ENCODE data around the gene NR5A1.

The NR5A1 gene

DNA sequence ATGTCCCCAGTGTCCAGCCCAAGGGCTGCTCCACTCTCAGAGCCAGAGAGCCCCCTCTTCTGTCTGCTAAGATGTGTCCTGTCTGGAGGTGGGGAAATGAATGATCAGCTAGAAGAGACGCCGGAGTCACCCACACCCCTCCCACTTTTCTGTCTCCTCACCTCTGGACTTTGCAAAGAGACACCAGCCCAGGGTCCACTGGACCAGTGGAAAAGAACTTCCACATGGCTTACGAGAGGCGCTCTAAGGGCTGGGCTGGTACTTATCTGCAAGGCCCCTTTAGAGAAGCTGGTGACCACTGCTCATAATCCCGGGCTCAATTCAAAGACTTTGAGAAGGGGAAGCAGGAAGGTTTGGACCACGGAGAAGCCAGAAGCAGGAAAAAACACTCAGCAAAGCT is 9.2 kb downstream of the NR5A1 start:
- DNase-seq = no peak

DNA sequence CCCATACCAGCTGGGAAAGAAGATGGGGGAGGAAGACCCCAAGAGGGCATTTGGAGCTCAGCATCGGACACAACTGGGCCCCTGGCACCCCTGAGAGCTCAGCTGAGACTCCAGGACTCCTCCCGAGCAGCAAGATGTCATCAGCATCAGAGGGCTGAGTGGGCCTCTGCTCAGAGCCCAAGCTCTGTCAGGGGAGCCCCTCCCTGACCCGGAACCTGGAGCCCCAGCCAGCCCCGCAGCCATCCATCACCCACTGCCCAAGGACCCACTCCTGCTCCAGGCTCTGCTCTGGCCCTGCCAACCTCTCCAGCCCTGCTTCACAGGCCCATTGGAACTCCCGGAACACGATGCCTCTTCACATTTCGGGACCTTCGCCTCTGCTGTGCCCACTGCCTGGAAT is 9.8 kb downstream of the NR5A1 start:
- no peak for DNase-seq

GRCh38 chr9:124496463-124496862 is 10.7 kb downstream of the NR5A1 start:
- DNase-seq = no peak

GRCh38 chr9:124496075-124496449 is 11.1 kb downstream of the NR5A1 start:
- no peak for DNase-seq

- DNase-seq = no peak
These were observed 11.8 kb downstream of the NR5A1 start for GRCh38 chr9:124495126-124496074.

DNA sequence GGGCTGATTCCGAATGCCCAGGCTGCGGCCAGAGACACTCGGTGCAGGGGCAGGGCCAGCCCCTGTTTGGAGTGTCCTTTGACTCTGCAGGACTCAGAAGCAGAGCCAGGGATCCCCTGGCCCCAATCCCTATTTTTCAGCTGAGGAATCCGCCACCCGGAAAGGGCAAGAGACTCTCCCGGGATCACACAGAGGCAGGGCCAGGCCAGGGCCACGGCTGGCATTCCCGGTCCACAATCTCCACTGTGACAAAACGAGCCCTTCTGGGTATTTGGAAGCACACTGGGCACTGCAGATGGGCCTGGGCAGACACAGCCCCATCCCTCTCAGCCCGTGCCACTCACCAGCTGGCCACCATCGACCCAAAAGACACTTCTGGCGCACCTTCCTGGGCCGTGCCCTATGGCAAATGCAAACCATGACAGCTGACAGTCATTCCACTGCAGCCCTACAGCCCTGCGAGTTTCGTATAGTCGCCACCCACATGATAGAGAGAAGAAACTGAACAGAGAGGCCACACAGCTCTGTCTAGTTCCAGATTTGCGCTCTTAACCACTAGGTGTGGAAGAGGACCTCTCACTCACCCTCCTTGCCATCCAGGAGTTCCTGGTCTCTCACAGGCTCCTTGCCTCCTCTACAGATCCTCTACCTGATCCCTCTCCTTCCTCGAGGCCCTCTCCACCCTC is 13.3 kb downstream of the NR5A1 start:
- DNase-seq = no peak

GRCh38 chr9:124493218-124493617 is 14.0 kb downstream of the NR5A1 start:
- DNase-seq = no peak

GRCh38 chr9:124492818-124493217 is 14.4 kb downstream of the NR5A1 start:
- DNase-seq = no peak

DNA sequence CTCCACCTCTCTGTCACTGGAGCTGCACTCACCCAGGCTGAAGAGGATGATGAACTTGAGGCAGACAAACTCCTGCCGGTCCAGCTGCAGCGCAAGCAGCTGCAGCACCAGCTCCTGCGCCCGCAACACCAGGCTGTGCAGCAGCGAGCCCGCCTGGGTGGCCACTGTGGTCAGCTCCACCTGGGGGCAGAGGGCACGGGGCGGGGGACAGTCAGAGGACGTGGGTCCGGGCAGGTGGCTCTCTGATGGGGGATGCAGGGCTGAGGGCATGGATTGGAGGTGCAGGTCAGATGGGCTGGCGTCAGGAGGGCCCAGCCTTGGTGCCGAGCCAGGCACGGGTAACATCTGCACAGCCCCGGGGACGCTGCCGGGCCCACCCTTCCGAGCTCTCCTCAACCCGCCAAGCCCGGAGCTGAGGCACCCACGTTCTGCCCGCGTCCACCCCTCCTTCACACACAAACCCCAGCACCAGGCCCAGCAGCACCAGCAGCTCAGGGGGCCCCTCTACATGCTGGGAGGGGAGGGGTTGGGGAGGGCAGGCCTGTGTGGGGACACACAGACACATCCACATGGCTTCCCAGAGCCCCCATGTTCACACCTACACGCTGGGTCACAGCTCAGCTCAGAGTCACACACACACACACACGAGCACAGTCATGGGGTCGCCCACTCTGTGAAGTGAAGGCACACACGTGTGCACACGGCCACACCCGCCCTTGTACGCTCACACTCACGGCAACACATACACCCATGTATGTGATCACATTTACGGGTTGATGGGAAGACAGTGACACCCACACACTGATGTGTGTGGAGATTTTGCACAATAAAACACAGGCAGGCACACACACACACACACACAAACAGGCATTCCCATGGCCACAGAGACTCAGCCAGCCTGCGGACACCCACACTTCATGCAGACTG is 15.9 kb downstream of the NR5A1 start:
- no peak for DNase-seq

DNA sequence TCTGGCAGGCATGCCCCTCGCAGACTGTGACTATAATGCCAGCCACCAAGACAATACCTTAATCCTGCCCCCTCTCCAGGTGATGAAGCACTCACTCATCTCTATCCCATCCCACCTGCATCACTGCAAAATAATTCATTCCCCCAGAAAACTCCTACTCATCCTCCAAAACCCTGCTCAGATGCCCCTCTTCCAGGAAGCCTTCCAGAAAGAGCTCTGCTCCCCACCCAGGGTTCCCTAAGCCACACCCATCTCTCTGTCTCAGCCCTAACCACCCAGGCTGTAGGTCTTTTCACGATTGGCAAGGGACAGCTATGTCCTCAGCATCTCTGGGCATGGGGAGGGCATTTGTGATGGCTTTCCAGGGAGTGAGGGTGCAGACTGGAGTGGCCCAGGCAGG is 17.2 kb downstream of the NR5A1 start:
- DNase-seq = no peak

GRCh38 chr9:124489222-124489621 is 18.0 kb downstream of the NR5A1 start:
- no peak for DNase-seq

DNA sequence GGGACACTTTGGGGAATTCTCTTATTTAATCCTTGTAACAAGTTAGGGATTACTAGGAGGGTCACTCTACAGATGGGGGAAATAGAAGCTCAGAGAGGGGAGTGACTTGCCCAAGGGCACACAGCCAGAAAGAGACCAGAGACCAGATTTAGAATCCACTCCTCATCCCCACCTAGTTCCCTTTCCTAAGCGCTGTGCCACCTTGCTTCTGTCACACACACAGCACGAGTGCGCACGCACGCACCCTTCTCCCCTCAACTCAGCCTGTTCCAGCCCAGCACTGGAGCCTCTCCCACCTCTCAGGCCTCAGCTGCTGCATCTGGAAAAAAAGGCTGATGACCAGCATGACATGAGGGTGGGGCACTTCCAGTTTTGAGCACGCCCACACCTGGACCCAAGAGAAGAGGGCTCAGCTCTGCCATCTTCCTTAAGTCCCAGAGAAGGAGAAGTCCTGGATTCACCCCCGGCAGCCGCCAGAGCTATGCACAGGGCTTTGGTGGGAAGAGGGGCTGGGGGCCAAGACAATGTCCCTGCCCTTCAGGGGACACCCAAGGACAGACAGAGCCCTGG is 18.5 kb downstream of the NR5A1 start:
- no peak for DNase-seq

DNA sequence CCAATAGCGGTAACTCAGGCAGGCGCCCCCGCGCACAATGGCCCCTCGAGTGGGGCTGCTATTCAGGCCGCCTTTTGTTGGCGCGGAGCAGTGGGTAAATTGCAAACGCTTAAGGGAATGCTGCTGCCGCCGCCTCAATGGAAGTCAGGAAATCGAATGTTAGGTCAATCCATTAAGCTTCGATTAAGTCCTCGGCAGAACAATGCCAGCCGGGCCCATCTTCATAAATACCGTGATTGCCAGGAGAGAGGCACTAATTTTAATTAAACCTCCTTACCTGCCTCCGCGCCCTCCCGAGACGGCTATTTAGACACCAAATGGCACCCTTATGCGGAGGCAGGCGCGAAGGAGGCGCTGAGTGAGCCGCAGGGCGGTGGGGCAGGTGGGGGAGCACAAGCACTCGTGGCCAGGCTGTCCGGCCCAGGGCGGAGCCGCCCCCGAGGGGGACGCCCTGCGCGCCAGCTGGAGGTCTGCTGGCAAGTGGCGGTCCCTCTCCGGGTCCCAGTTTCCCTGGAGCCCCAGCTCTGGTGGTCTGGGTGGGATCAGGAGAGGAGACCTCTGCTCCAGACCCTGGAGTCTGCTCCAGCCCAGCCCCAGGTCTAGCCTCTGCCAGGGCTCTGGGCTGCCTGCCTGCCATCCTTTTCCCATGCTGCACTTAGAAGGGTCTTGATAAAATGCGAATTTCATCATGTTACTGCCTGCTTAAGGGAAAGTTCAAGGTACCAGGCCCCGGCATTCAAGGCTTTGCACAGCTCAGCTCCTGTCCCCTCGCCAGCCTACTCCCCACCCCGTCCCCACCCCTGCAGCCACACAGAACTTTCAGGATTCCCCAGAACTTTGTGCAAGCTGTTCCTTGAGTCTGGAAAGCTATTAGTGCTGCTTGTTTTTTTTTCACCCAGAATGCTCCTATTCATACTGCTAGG is 19.7 kb downstream of the NR5A1 start:
- no peak for DNase-seq

DNA sequence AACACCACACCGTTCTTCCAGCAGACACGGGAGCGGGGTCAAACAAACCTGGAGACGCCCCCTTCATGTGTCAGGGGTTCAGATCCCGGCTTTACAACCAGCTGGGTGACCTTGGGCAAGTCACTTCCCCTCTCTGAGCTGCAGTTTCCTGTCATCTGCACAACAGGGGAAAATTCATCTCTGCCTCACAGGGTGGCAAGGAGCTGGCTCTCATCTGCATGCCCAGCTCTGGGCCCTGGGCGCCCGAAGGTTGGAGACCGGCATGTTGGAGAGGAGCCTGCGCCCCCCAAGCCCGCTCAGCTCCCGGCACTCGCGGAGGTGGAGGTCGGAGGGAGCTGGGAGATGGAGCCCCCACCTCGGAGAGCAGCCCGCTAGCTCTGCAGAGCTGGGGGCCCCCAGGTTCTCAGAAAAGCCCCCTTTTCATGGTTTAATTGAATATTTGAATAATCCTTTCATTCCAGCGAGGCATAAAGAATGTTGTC is 20.4 kb downstream of the NR5A1 start:
- no peak for DNase-seq

GRCh38 chr9:124485936-124486335 is 21.3 kb downstream of the NR5A1 start:
- no peak for DNase-seq

- DNase-seq = no peak
These were observed 22.0 kb downstream of the NR5A1 start for GRCh38 chr9:124485201-124485600.

- no peak for DNase-seq
These were observed 23.7 kb downstream of the NR5A1 start for GRCh38 chr9:124483481-124483880.

DNA sequence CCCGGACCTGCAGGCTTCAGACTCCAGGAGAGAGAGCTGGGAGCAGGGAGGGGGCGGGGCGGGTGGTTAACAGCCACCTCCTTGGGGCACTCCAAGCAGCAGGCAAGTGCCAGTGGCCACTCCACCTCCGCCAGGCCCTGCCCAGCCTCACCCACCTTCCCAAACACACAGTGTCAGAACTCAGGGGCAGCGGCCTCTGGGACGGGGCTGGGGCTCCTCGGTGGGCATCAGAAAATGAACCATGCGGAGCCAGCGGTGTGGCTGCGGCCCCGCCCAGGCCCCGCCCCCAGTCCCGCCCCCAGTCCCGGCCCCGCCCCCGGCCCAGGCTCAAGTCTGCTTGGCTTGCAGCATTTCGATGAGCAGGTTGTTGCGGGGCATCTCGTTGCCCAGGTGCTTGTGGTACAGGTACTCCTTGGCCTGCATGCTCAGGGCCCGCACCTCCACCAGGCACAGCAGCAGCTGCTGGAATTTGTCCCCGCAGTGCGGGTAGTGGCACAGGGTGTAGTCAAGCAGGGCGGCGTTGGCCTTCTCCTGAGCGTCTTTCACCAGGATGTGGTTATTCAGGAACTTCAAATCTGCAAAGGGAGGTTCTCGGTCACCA is 24.7 kb downstream of the NR5A1 start:
- no peak for DNase-seq

DNA sequence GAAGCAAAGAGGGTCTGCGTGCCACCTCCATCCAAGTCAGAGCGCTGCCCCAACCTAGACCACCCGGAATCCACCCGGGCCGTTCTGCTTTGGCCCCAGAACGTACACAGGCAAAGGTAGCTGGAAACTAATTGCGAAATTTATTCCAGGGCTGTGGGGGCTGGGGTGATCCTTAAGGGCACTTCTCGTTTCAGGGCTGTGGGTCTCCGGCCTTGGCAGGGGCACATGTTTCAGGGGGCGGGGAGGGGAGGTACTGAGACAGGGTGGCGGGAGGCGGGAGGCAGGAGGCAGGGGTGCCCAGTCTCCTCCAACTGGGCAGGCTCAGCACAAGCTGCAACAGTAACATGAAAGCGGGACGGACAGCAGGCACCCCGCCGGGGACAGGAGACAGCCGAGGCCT is 26.1 kb downstream of the NR5A1 start:
- DNase-seq = no peak

DNA sequence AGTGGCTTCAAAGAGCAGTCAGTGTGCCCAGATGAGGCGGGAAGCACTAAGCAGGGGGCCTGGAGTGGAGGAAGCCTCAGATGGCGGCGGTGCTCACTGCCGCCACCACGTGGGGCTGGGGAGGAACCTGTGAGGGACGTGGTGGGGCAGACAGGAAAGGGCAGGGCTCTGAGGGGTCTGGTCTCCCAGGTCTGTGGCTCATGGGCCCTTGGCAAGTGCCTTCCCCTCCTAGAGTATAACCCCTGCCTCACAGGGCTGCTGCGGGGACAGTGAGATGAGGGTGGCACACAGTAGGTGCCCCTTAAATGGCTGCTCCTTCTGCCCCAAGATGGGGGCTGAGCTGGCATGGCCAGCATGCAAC is 26.6 kb downstream of the NR5A1 start:
- DNase-seq = no peak

DNA sequence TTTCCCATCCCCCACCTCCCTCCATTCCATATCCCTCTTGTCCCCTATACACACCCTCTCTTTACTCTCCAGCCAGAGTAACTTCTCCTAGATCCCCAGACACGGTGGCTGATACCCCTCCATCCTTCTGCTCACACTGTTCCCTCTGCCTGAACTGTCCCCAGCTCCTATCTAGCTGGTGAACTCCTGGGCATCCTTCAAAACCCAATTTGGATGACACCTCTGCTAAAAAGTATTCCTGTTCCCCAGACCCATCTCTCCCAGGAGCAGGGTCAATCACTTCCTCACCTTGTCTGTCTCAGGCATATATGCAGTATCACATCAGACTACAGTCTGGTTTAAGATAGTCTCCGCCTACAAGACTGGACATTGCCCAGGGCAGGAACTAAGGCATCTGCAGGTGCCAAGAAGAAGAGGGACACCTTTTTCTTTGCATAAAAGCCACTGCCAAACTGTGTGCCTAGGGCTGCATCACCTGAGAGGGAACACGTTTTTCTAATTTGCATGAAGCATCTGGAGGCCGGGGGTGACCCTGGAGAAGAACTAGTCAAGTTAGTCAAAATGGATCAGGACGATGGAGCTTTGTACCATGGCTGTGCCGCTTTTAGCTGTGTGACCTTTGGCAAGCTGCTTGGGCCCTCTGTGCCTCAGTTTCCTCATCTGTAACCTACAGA is 27.1 kb downstream of the NR5A1 start:
- DNase-seq = no peak
